DOHH2 (cell line): ENCODE data around the gene C2orf49.

ENCODE experiments used
- H3F3A ChIP-seq: fragments of 200-600 bp; sonication (generic), shearing (Covaris generic); 2 replicates; pipeline ENCODE4 v1.6.0; 2016; ENCODE audit warnings: antibody characterized with exemption, mild to moderate bottlenecking; ENCODE audit not compliant: control insufficient read depth, insufficient read depth
- H3K27ac ChIP-seq: fragments of 200-600 bp; sonication (generic); 2 replicates; pipeline ENCODE4 v1.5.1; 2014; ENCODE audit warnings: low read depth, mild to moderate bottlenecking, low read length, moderate library complexity
- H3K27me3 ChIP-seq: fragments of 200-600 bp; sonication (generic); 2 replicates; pipeline ENCODE4 v1.6.1; 2014; ENCODE audit warnings: mild to moderate bottlenecking, low read length, mixed read lengths; ENCODE audit not compliant: control insufficient read depth
- H3K36me3 ChIP-seq: fragments of 200-600 bp; sonication (generic); 2 replicates; pipeline ENCODE4 v1.6.1; 2014; ENCODE audit warnings: mild to moderate bottlenecking, low read length, moderate library complexity, mixed read lengths; ENCODE audit not compliant: control insufficient read depth
- H3K4me1 ChIP-seq: fragments of 200-600 bp; sonication (generic); 2 replicates; pipeline ENCODE4 v1.6.1; 2014; ENCODE audit warnings: mild to moderate bottlenecking, low read length, mixed read lengths; ENCODE audit not compliant: control insufficient read depth
- H3K4me2 ChIP-seq: fragments of 200-600 bp; sonication (generic); 2 replicates; pipeline ENCODE4 v1.6.0; 2014; ENCODE audit warnings: mild to moderate bottlenecking, low read length, moderate library complexity
- H3K4me3 ChIP-seq: fragments of 200-600 bp; sonication (generic); 2 replicates; pipeline ENCODE4 v1.5.1; 2014; ENCODE audit warnings: mild to moderate bottlenecking, low read length, mixed read lengths
- H3K79me2 ChIP-seq: fragments of 200-600 bp; sonication (generic); 2 replicates; pipeline ENCODE4 v1.6.1; 2014; ENCODE audit warnings: mild to moderate bottlenecking, low read length, mixed read lengths; ENCODE audit not compliant: control insufficient read depth
- H3K9me2 ChIP-seq: fragments of 200-600 bp; sonication (generic); replicated peaks from 2 replicates; pipeline ENCODE4 v1.6.1; 2014; ENCODE audit warnings: mild to moderate bottlenecking, low read length, mixed read lengths; ENCODE audit not compliant: control insufficient read depth
- H3K9me3 ChIP-seq: fragments of 200-600 bp; sonication (generic); 2 replicates; pipeline ENCODE4 v1.6.1; 2014; ENCODE audit warnings: antibody characterized with exemption, low read length, mixed read lengths; ENCODE audit not compliant: control insufficient read depth, insufficient read depth
- H4K20me1 ChIP-seq: fragments of 200-600 bp; sonication (generic); 2 replicates; pipeline ENCODE4 v1.6.0; 2014; ENCODE audit warnings: low read depth, mild to moderate bottlenecking, antibody characterized with exemption, low read length, moderate library complexity; ENCODE audit not compliant: control insufficient read depth, insufficient read depth
- CTCF ChIP-seq: fragments of 200-600 bp; sonication (generic); IDR thresholded peaks from one replicate; pipeline ENCODE4 v1.5.1; 2014; ENCODE audit warnings: antibody characterized with exemption, mild to moderate bottlenecking, low read depth, low read length; ENCODE audit not compliant: poor library complexity, severe bottlenecking
- EZH2phosphoT487 ChIP-seq: fragments of 200-600 bp; sonication (generic); IDR thresholded peaks from 2 replicates; pipeline ENCODE4 v1.6.1; 2017; ENCODE audit warnings: borderline replicate concordance, mild to moderate bottlenecking, antibody characterized with exemption, low read length, moderate library complexity, mixed read lengths

Gene C2orf49

DNA sequence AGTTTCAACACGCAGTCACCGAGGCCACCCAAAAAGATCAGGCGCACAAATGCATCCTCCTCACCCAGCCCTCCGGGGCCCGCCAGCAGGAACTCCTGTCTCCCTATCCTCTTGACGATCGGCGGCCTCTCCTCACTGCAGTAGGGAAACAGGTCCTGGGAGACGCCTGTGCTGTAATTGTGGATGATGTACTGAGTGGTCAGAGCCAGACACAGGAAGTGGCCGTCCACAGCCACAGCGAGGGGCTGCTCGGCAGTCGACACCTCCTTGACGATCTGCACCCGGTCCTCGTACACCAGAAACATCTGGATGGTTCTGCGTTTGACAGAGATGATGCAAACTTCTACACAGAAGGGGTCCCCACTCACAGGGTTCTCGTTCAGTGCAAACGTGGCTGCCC is 29.8 kb upstream of the C2orf49 start:
- Histone ChIP-seq H3F3A (no peaks in the 10 kb centered on the region), H3K9me3 (no peaks in the 10 kb centered on the region), H3K4me2 (no peak overlapping the region), H3K79me2 (peaks cover 99% of the 10 kb centered on the region), H4K20me1 (0 out of 2 replicates have a peak, but pooled peaks cover 7% of the 10 kb centered on the region), H3K27me3 (no peaks in the 10 kb centered on the region), H3K36me3 (peaks cover 48% of the 10 kb centered on the region), H3K9me2 (no peaks in the 10 kb centered on the region), H3K4me1 (peaks cover 11% of the 10 kb centered on the region), H3K27ac (no peak overlapping the region), H3K4me3 (no peak overlapping the region)
- TF ChIP-seq CTCF (no peak), EZH2phosphoT487 (no peak)

DNA sequence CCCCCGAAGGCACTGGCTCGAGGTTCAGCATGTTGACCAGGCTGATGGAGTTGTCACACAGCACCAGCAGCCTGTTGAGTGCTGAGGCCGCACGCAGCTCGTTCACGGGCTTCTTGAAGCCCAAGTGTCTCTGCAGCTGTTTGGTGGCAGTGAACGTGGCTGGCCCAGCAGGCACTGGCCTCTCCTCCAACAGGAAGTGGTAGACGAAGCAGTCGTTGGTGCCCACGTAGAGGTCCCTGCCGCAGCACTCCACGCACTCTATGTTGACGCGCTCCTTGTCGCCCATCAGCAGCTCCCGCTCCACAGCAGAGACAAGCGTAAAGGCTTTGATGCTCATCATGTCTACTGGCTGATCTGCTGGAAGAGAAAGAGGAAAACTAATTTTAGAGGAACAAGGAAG is 29.4 kb upstream of the C2orf49 start:
- H3K36me3 ChIP-seq: peaks cover 46% of the 10 kb centered on the region
- no peaks in the 10 kb centered on the region for H3K9me2 ChIP-seq
- no peaks in the 10 kb centered on the region for H3K27me3 ChIP-seq
- no peak overlapping the region for H3K4me2 ChIP-seq
- H3K27ac ChIP-seq: no peak overlapping the region
- peaks cover 11% of the 10 kb centered on the region for H3K4me1 ChIP-seq
- H4K20me1 ChIP-seq: 0 out of 2 replicates have a peak, but pooled peaks cover 7% of the 10 kb centered on the region
- TF ChIP-seq EZH2phosphoT487 (no peak), CTCF (no peak)
- no peaks in the 10 kb centered on the region for H3F3A ChIP-seq
- H3K9me3 ChIP-seq: no peaks in the 10 kb centered on the region
- peaks cover 99% of the 10 kb centered on the region for H3K79me2 ChIP-seq
- no peak overlapping the region for H3K4me3 ChIP-seq

- peaks cover 99% of the 10 kb centered on the region for H3K79me2 ChIP-seq
- no peak overlapping the region for H3K4me3 ChIP-seq
Observed at GRCh38 chr2:105308382-105309146, 28.8 kb upstream of the C2orf49 start.

More at GRCh38 chr2:105308382-105309146, 28.8 kb upstream of the C2orf49 start:
- no peak for TF ChIP-seq EZH2phosphoT487
- TF ChIP-seq CTCF: no peak
- H4K20me1 ChIP-seq: 0 out of 2 replicates have a peak, but pooled peaks cover 9% of the 10 kb centered on the region
- peaks cover 16% of the 10 kb centered on the region for H3K4me1 ChIP-seq
- H3K27ac ChIP-seq: no peak overlapping the region
- H3K9me3 ChIP-seq: no peaks in the 10 kb centered on the region
- H3K27me3 ChIP-seq: no peaks in the 10 kb centered on the region
- H3F3A ChIP-seq: no peaks in the 10 kb centered on the region
- peaks cover 40% of the 10 kb centered on the region for H3K36me3 ChIP-seq
- no peak overlapping the region for H3K4me2 ChIP-seq
- H3K9me2 ChIP-seq: no peaks in the 10 kb centered on the region
